Stimulated activated naive CD4-positive, alpha-beta T cell (primary cell): ENCODE measurements around the gene ZNHIT2.

Source experiments
- DNase-seq, 6 experiments: peaks; one replicate each; lab custom pipeline; 2025; lab: John Stamatoyannopoulos, UW

The ZNHIT2 gene

GRCh38 chr11:65134240-65134951, 16.9 kb upstream of the ZNHIT2 start, which contains the start of gene SYVN1:
SYVN1 (minus strand) TSS chr11:65134519; CDS start chr11:65133601, 918 bp downstream.
- DNase-seq, result peak; percentile 83 to 97 (median 88)

- DNase-seq, result no peak
Measured at GRCh38 chr11:65133724-65134123, 16.2 kb upstream of the ZNHIT2 start.

- DNase-seq, result peak in 3 of 6 experiments; percentile 15 to 48 (median 25)
Measured at GRCh38 chr11:65132988-65133700, 15.6 kb upstream of the ZNHIT2 start.

- no peak for DNase-seq
Measured at GRCh38 chr11:65132238-65132987, 14.9 kb upstream of the ZNHIT2 start.

- no peak for DNase-seq
Measured at GRCh38 chr11:65131895-65132237, 14.4 kb upstream of the ZNHIT2 start.

- no peak for DNase-seq
Measured at GRCh38 chr11:65131417-65131776, 13.9 kb upstream of the ZNHIT2 start.

GRCh38 chr11:65130631-65131416, 13.3 kb upstream of the ZNHIT2 start:
- no peak for DNase-seq

- no peak for DNase-seq
Measured at GRCh38 chr11:65129649-65130441, 12.3 kb upstream of the ZNHIT2 start.

- no peak for DNase-seq
Measured at GRCh38 chr11:65128182-65129145, 11.0 kb upstream of the ZNHIT2 start.

GRCh38 chr11:65127473-65128181, 10.1 kb upstream of the ZNHIT2 start:
- no peak for DNase-seq

- DNase-seq, result no peak
Measured at GRCh38 chr11:65126624-65127274, 9.2 kb upstream of the ZNHIT2 start.

GRCh38 chr11:65125197-65126056, 7.9 kb upstream of the ZNHIT2 start:
- DNase-seq, result no peak

- DNase-seq, result no peak
Measured at GRCh38 chr11:65124480-65125196, 7.1 kb upstream of the ZNHIT2 start.

- DNase-seq, result peak; percentile 92 to 99 (median 98)
Measured at GRCh38 chr11:65121865-65122696, 4.6 kb upstream of the ZNHIT2 start, which contains the start of the genes FAU and MRPL49. FAU (minus strand) TSS chr11:65122134; CDS start chr11:65121813, 321 bp downstream. MRPL49 (plus strand) TSS chr11:65122321; CDS start chr11:65122347, 26 bp downstream.

- peak in 2 of 6 experiments; percentile 12 to 30 for DNase-seq
Measured at GRCh38 chr11:65121447-65121864, 4.0 kb upstream of the ZNHIT2 start.

GRCh38 chr11:65120831-65121230, 3.3 kb upstream of the ZNHIT2 start:
- DNase-seq, result no peak
